ENCODE measurements around the gene KIZ. TPM values are rescaled to one million over a fixed set of nuclear protein-coding genes. Genes with fewer than 3 reads are reported as not detected.

Gene KIZ
- total RNA-seq = 22.9 TPM
- long read RNA-seq, transcript KIZ-210 (13 exons, 2,130 nt) = major isoform, 10 of 24 reads
- long read RNA-seq, partial matches to known transcripts = 4 of 24 reads
- long read RNA-seq, other reads (novel, unspliced or antisense) = 6 of 24 reads

DNA sequence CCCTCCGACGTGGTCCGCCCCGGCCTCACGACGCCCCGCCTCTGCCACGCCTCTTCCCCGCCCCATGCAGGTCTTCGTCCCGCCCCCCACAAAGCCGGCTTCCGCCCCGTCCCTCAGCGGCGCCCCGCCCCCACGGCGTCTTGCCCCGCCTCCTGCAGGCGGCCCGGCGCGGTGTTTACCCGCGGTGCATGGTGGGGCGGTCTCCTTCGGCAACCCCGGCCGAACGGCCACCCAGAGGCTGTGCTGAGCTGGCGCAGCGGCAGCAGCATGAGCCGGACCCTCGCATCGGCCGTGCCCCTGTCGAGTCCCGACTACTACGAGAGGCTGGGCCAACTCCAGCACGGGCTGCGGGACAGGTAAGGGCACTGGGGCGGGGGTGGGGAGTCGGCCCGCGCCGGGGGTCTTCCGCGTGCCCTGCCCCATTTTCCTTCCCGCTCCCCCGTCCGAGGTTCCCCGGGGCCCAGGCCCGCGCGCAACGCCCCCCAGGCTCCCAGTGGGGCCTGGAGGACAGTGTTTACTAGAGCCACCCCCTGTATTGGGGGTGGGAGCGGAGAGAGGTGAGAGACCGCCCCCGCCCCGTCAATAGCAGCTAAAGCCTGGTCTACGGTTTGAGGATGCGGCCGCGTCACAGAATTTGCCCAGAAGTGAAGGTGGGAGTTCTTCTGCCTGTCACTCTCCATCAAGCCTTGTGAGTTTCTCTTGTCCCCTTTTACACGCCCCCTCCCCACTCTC lies at the start of gene KIZ:
Gene KIZ (plus strand): TSS at position 234 of the 732 bp plus-strand sequence. CDS start 34 bp downstream, at position 268.
- intact Hi-C loops (cut with DNase I) = loop anchor here (2.0 kb wide), 1 partner anchor 177 kb away; the partner anchor contains the start of gene XRN2
- DNase-seq (ENCODE audit: low spot score) = peak; percentile 99

DNA sequence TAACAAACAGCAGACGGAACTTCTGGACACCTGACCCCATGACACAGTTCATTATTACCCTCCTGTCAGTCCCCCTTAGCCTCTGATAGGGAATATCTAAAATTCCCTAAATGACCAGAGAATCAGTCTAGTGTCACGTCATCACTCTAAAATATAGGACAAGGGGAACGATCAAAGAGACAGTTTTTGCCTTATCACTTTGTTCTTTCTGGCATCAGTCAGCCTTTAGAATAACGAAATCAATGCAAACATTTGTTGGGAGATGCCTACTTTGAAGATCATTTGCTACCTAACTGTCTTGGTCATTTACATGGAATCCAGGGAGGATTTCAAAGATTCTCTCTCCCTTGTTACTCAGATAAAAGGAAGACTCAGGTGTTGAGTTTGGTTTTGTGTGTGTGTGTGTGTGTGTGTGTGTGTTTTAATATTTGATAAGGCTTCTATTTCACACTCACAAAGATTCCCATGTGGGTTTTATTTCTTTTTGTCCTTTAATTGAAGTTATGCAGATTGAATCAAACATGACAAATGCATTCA lies 48.0 kb upstream of the KIZ start:
- intact Hi-C loops (cut with DNase I) = no loop called here
- no peak for DNase-seq (ENCODE audit: low spot score)

DNA sequence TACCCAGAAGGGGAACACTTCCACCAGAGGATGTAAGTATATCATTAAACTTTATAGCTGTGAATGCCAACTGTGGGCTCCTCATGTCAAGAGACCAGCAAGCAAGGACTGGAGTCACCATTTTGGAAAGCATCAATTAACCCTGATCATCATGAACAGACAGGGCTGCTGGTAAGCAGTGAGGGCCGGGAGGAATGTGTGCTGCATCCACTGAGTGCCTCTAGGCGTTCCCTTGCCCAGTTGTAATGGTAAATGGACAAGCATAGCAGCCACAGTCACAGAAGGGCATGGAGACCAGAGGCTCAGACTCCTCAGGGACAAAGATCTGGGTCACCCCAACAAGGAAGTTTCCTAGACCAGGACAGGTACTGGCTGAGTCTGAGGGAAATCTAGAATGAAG lies 43.3 kb upstream of the KIZ start:
- DNase-seq (ENCODE audit: low spot score) = no peak
- intact Hi-C loops (cut with DNase I) = no loop called here

DNA sequence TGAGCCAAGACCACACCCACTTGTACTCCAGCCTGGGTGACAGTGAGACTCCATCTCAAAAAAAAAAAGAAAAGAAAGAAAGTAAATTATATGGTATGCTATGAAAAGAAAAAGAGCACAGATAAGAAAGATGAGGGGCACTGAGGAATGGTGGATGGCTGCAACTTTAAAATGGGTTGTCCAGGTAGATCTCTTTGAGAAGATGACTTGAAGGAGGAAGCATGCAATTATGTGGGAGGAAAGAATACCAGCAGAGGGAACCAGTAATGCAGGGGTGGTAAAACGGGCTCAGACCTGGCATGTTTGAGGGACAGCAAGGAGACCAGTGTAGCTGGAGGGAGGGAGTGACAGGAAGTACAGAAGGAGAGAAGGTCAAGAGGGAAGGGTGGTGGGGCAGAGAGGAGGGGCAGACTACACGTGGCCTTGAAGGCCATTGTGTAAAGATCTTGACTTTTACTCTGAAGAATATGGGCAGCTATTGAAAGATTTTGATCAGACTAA lies 42.0 kb upstream of the KIZ start:
- intact Hi-C loops (cut with DNase I) = no loop called here
- DNase-seq (ENCODE audit: low spot score) = no peak

GRCh38 chr20:21087862-21088540 lies 37.9 kb upstream of the KIZ start:
- DNase-seq (ENCODE audit: low spot score) = no peak
- intact Hi-C loops (cut with DNase I) = no loop called here

GRCh38 chr20:21089391-21089790 lies 36.5 kb upstream of the KIZ start:
- intact Hi-C loops (cut with DNase I) = no loop called here
- DNase-seq (ENCODE audit: low spot score) = no peak

DNA sequence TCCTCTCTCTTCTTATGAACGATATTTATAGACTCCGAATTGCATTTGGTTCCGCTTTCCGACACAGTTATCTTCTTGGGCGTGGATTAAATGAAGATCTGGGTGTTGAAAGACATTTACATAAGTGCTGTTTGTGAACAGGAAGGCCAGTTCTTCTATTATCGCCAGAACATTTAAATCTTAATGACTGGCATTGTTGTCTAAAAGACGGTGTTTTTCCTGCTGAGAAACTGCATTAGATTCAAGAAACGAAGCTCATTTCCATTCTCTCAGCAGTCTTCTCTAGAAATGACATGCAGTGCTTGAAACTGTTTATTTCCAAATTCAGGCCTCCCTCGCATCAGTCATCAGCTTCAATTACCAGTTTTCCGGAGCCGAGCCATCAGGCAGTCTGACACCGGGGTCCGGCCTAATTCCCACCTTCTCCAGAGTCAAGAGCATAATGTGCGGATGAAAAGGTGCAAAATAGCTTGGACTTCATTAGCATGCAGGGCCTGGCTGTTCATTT lies 35.7 kb upstream of the KIZ start:
- no peak for DNase-seq (ENCODE audit: low spot score)
- intact Hi-C loops (cut with DNase I) = no loop called here

DNA sequence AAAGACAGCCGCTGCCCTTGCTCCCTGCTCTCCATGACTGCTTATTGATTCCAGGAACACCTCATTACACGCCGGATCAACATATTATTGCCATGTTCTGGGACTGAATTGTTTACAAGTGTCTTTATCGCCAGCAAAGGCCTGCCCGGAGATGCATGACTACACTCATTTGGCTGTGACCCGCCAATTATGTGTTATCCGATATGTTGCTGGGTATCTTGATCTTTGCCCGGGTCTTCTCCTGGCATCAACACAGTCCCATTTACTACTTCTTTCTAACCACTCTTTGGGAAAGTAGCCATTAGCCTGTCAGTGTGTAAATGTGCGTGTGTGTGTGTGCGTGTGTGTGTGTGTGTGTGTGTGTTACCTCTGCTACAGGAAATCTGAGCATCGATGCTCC lies 35.2 kb upstream of the KIZ start:
- intact Hi-C loops (cut with DNase I) = no loop called here
- no peak for DNase-seq (ENCODE audit: low spot score)

GRCh38 chr20:21092806-21093205 lies 33.1 kb upstream of the KIZ start:
- DNase-seq (ENCODE audit: low spot score) = no peak
- intact Hi-C loops (cut with DNase I) = no loop called here

- DNase-seq (ENCODE audit: low spot score) = no peak
- intact Hi-C loops (cut with DNase I) = no loop called here
Measured at GRCh38 chr20:21096321-21097043, 29.4 kb upstream of the KIZ start.

DNA sequence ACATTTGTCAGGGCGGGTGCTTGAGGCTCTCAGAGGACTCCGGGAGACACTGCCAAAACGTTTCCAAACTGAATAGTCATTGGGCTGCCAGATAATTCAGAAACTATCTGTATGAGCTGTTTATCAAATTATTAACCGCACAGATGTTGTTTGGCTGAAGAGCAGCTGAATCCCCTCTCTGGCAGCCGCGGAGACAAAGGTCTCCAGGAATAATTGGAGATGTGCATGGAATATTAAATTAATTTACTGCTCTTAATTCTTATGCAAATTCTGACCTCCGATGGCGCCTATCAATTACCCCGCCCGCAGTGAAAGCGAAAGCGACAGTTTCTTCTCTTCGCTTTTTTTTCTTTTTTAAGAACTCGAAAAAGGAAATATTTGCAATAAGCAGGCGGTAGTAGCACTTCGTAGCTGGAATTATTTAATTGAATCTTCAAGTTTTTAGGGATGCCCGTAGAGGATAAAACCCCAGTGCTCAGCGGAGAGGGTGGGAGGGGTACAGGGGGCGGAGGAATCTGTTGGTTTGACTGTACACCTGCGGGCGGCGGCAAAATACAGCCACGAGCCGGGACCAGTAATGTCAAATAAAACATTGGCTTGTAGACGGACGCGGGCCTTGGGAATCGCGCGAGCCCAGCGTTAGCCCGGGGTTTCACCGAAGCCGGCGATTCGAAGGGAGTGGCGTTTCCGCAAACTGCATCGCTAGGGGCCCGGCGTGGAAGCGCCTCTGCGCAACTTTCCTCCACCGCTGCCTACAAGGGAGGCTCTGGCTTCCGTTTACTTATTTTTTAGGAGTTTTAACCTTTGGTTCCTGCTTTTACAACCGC lies 25.9 kb upstream of the KIZ start:
- DNase-seq (ENCODE audit: low spot score) = peak; percentile 80
- intact Hi-C loops (cut with DNase I) = loop anchor here (10.0 kb wide), 1 partner anchor 295 kb away; the partner anchor contains the start of gene NKX2-4

DNA sequence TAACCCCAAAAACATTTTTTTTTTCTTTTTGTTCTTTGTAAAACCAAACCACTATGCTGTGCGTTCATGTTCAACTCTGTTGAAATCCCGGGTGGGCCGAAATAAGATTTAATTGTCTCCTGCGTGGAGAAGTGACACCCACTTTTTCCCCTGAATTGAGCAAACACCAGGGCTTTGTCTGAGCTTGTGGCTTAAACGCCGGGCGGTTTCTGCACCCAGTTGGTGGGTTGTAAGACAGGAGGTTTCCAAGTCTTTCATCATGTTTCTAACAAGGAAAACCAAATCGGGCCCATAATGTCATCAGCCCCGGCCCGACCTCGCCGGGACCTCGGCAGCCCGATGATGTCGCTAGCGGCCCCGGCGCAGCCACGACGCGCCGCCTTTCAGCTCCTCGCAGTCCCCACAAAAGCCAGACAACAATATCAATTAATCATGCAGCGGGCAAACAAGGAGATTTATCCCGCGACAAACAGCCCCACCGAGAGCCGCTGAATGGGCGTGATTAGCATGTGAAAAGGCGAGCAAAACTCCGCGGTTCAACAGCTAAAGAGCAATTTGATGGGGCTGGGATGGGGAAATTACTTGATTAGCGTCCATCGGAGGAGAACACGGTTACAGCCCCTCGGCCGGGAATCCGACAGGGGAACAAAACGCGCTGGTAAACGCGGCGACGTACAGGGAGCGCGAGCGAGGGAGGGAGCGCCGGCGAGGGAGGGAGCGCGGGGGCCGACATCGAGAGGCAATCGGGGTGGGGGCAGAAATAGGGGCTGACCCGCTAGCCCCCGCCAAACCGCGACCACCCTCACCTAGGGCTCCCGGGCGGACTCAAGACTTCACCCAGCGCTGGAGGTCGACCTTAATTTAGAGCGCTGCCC lies 25.1 kb upstream of the KIZ start:
- no peak for DNase-seq (ENCODE audit: low spot score)
- intact Hi-C loops (cut with DNase I) = loop anchor here (10.0 kb wide), 1 partner anchor 294 kb away; the partner anchor contains the start of gene NKX2-4

GRCh38 chr20:21101453-21101931 lies 24.4 kb upstream of the KIZ start:
- intact Hi-C loops (cut with DNase I) = loop anchor here (10.0 kb wide), 1 partner anchor 293 kb away; the partner anchor contains the start of gene NKX2-4
- peak; percentile 77 for DNase-seq (ENCODE audit: low spot score)

DNA sequence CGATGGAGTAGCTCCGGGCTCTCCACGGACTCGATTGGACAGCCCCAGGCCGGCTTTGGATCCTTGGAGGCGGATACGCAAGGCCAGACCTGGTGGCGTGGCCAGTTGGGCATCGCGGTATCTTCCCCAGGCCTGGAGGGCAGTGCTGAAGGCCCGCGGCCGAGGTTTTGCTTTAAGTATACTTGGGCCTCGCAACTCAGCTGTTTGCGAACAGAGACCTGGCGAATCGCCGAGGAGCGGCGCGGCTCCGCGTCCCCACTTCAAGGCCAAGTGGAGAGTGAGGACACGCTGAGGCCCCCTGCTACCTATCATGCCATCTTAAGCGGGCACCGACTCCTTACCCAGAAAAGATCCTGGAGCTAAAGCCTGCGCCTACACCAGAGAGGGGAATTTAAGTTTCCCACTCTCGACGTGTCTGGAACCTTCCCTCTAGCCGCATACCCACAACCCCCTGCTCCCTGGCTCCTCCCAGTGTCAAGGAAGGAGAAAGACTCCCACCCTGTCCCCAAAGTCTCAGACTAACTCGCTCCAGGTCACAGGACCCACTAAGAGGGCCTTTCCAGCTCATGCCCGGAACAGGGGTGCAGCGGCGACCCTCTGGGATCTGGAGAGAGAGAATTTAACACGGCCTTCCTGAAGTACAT lies 23.8 kb upstream of the KIZ start:
- intact Hi-C loops (cut with DNase I) = loop anchor here (10.0 kb wide), 1 partner anchor 293 kb away; the partner anchor contains the start of gene NKX2-4
- DNase-seq (ENCODE audit: low spot score) = no peak

GRCh38 chr20:21102603-21103311 lies 23.1 kb upstream of the KIZ start:
- DNase-seq (ENCODE audit: low spot score) = no peak
- intact Hi-C loops (cut with DNase I) = loop anchor here (10.0 kb wide), 1 partner anchor 292 kb away; the partner anchor contains the start of gene NKX2-4

Data from cardiac septum (tissue), 1 donor.